Measurements from ENCODE around the gene NEK2. TPM values are rescaled to one million over a fixed set of nuclear protein-coding genes. Genes with fewer than 3 reads are reported as not detected.

NEK2 gene
- total RNA-seq, 4 donors from 2014 or later: 17.7 TPM; not detected in 3

DNA sequence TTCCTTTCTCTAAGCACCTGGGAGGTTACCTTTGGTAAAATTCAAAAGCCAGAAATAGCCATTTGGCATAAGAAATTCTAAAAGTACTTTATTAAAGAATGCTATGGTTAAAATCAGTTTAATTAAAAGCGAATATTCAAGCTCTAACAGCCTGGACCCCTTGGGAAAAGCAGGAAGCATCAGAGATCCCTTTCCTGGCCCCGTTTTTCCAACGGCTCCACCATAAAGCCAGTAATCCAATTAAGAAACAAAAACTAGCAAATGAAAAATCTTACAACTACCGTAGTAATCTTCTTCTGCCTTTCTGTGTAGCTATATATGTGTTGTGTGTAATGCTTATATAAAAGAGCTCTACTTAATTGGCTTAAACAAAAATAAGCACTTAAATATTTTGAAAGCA is 33.5 kb upstream of the NEK2 start:
- H3K27ac ChIP-seq: no peak overlapping the region
- H3K36me3 ChIP-seq: no peaks in the 10 kb centered on the region
- no peaks in the 10 kb centered on the region for H3K4me1 ChIP-seq
- intact Hi-C loops (cut with DNase I; ENCODE audit: low total_unique reads): no loop called here
- H3K4me3 ChIP-seq: no peak overlapping the region
- no peak for DNase-seq
- no peaks in the 10 kb centered on the region for H3K27me3 ChIP-seq
- TF ChIP-seq CTCF (IDR thresholded peaks at IDR 0.05): no peak
- H3K9me3 ChIP-seq: no peaks in the 10 kb centered on the region

GRCh38 chr1:211708006-211708405 is 32.6 kb upstream of the NEK2 start:
- no peak for DNase-seq
- H3K36me3 ChIP-seq: no peaks in the 10 kb centered on the region
- H3K4me3 ChIP-seq: no peak overlapping the region
- H3K27me3 ChIP-seq: no peaks in the 10 kb centered on the region
- H3K9me3 ChIP-seq: no peaks in the 10 kb centered on the region
- no peaks in the 10 kb centered on the region for H3K4me1 ChIP-seq
- TF ChIP-seq POLR2A (IDR thresholded peaks at IDR 0.05): no peak
- TF ChIP-seq CTCF (IDR thresholded peaks at IDR 0.05): no peak
- H3K27ac ChIP-seq: no peak overlapping the region
- intact Hi-C loops (cut with DNase I; ENCODE audit: low total_unique reads): no loop called here

- no peak overlapping the region for H3K27ac ChIP-seq
- no peak for TF ChIP-seq POLR2A (IDR thresholded peaks at IDR 0.05)
These were observed 30.2 kb upstream of the NEK2 start for GRCh38 chr1:211705467-211706091.

GRCh38 chr1:211704543-211704942 is 29.1 kb upstream of the NEK2 start:
- Histone ChIP-seq H3K36me3 (no peaks in the 10 kb centered on the region), H3K27ac (no peak overlapping the region), H3K4me3 (no peak overlapping the region), H3K4me1 (no peaks in the 10 kb centered on the region), H3K27me3 (no peaks in the 10 kb centered on the region), H3K9me3 (no peaks in the 10 kb centered on the region)
- intact Hi-C loops (cut with DNase I; ENCODE audit: low total_unique reads): no loop called here
- DNase-seq: no peak
- TF ChIP-seq POLR2A (IDR thresholded peaks at IDR 0.05) (no peak), CTCF (IDR thresholded peaks at IDR 0.05) (no peak)

More at GRCh38 chr1:211705467-211706091, 30.2 kb upstream of the NEK2 start:
- no peak for DNase-seq
- intact Hi-C loops (cut with DNase I; ENCODE audit: low total_unique reads): no loop called here
- H3K4me1 ChIP-seq: no peaks in the 10 kb centered on the region
- no peaks in the 10 kb centered on the region for H3K9me3 ChIP-seq
- no peak overlapping the region for H3K4me3 ChIP-seq
- H3K36me3 ChIP-seq: no peaks in the 10 kb centered on the region
- no peaks in the 10 kb centered on the region for H3K27me3 ChIP-seq

- H3K4me1 ChIP-seq: no peaks in the 10 kb centered on the region
- H3K4me3 ChIP-seq: no peak overlapping the region
- intact Hi-C loops (cut with DNase I; ENCODE audit: low total_unique reads): no loop called here
- TF ChIP-seq CTCF (IDR thresholded peaks at IDR 0.05) (no peak), POLR2A (IDR thresholded peaks at IDR 0.05) (no peak)
- no peak overlapping the region for H3K27ac ChIP-seq
- no peaks in the 10 kb centered on the region for H3K9me3 ChIP-seq
- H3K27me3 ChIP-seq: no peaks in the 10 kb centered on the region
- no peak for DNase-seq
- H3K36me3 ChIP-seq: no peaks in the 10 kb centered on the region
These were observed 28.6 kb upstream of the NEK2 start for GRCh38 chr1:211703812-211704537.

Data from uterus (tissue), 4 donors.